Right renal cortex interstitium (tissue), 3 donors: ENCODE measurements around the gene MAP3K13. TPM values are rescaled to one million over a fixed set of nuclear protein-coding genes. Genes with fewer than 3 reads are reported as not detected.
"Not testable (repeated sequence)": the region's sequence is repeated elsewhere in the genome, so short reads cannot be mapped to it uniquely, and the experiment has no call there.

Experiments
- DNase-seq, 3 donors: peaks; one replicate each; pipeline ENCODE4 v3.0.0-alpha.2; 2013; ENCODE audit warnings: low read depth in 3 of 3, low spot score in 2 of 3
- polyA plus RNA-seq, 3 donors: library from polyadenylated mRNA; unstranded; fragments of 120-200 nt; gene quantifications; one replicate each; pipeline ENCODE4 v1.2.1, GENCODE V29; 2013; ENCODE audit not compliant: insufficient read length in 3 of 3

The MAP3K13 gene
- polyA plus RNA-seq, 3 donors: 48.0 to 51.2 (median 48.9) TPM

DNA sequence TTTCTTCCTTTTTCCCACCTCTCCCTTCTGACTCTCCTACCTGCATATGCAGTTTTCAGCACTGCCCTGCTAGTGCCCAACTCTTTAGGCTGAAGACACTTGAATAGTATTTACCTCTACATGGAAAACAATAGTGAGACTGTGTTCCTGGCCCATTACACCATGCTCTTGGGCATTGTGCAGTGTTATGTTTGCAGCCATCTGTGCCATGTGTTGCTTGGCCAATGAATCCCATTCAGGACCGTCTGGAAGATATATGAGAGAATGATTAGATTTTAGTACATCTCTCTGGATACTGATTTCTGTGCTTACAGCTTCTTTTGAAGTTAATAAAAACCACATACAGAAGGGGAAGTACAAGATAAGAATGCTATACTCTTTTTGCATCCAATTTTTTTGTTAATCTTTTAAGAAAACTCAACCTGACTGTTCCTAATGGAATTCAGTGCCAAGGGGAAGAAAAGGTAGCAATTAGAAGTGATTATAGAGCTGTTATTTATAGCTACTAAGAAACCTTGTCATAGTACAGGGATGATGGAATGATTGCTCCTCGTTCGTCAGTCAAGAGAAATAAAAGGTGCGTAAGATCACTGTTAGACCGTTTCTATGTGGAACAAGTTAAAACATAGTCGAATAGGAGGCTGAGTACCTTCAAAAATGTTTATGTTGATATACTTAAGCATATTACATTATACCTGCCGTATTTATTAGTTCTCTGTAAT, 77.0 kb downstream of the MAP3K13 start:
- DNase-seq: no peak

- no peak for DNase-seq
These were observed 79.1 kb downstream of the MAP3K13 start for GRCh38 chr3:185442031-185442430.

DNA sequence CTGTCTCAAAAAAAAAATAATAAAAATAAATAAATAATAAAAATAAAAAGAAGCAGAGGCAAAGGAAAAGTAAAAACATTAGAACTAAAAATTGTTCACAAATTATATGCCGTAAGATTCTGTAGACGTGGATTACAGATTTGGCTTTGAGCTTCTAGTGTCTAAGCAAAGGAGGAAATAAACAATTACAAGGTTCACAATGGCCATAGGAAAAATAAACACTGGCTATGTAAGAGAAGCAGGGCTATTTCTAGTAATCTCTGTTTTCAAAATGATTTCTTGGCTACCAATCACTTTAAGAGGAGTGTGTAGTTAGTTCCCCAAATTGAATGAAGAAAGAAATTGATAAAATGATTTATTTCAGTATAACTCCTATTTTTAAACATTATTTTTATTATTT, 81.4 kb downstream of the MAP3K13 start:
- no peak for DNase-seq

- DNase-seq: no peak
These were observed 85.2 kb downstream of the MAP3K13 start for GRCh38 chr3:185448107-185448506.

DNA sequence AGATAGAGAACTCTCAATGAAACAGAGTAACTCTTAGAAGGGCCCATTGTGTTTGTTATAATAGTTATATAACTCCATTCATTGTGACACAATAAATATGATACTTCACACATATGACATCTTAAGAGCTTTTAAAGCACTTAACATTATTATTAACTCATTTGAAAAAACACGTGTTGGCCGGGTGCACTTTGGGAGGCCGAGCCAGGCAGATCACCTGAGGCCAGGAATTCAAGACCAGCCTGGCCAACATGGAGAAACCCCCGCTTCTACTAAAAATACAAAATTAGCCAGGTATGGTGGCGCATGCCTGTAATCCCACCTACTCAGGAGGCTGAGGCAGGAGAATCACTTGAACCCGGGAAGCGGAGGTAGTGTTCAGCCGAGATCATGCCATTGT, 88.5 kb downstream of the MAP3K13 start:
- DNase-seq: not testable (repeated sequence)

DNA sequence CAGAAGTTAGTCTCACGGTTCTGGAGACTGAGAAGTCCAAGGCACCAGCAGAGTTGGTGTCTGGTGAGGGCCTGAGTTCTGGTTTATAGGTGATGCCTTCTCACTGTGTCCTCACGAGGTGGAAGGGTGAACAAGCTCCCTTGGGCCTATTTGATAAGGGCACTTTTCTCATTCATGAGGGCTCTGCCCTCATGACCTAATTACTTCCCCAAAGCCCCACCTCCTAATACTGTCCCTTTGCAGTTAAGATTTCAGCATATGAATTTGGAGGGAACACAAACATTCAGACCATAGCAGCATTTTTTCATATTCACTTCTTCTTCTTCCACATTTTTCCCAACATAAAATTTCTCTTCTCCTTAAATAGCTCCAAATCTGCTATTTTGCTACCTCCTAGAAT, 94.4 kb downstream of the MAP3K13 start:
- DNase-seq: no peak

- no peak for DNase-seq
These were observed 97.4 kb downstream of the MAP3K13 start for GRCh38 chr3:185460309-185460708.

GRCh38 chr3:185460719-185461350, 97.9 kb downstream of the MAP3K13 start:
- no peak for DNase-seq

DNA sequence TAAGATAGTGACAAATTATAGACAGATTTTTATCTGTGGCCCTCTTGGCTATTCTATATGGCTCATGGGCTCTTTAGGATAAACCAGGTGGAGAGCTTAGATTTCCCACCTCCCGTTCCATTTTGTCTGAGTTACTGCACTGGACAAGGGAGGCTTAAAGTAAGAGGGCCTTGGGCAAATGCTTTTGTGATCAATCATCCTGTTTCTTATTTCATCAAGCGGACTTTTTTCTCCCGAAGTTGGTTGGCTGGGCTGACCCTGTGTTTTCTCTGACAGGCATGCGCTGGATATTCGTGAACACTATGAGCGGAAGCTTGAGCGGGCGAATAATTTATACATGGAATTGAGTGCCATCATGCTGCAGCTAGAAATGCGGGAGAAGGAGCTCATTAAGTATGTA, 102.5 kb downstream of the MAP3K13 start:
- DNase-seq: no peak

DNA sequence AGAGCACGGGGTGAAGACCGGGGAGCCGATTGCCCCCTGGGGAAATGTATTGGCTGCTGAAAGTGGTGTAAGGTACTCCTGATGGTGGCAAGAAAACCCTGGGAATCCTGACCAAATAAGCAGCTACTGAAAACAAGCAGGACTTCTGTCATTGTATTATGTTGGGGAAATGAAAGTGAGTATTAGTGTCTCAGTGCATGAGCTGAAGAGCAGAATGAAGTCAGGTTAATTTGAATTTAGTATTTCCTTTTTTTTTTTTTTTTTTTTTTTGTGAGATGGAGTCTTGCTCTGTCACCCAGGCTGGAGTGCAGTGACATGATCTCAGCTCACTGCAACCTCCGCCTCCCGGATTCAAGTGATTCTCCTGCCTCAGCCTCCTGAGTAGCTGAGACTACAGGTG, 103.2 kb downstream of the MAP3K13 start:
- DNase-seq: not testable (repeated sequence)

- DNase-seq: no peak
These were observed 106.6 kb downstream of the MAP3K13 start for GRCh38 chr3:185469542-185469941.

- DNase-seq: no peak
These were observed 107.4 kb downstream of the MAP3K13 start for GRCh38 chr3:185470323-185470722.

GRCh38 chr3:185473290-185473815, 110.4 kb downstream of the MAP3K13 start:
- DNase-seq: no peak

DNA sequence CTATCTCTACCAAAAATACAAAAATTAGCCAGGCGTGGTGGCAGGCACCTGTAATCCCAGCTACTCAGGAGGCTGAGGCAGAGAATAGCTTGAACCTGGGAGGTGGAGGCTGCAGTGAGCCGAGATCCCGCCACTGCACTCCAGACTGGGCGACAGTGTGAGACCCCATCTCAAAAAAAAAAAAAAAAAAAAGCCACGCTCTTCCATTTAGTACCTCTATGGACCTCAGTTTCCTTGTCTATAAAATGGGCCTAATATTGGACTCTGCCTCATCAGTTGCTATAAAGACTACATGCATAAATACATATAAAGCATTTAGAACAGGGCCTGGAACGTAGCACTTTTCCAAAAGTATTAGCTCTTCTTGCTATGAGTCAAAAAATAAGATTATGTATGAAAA, 112.0 kb downstream of the MAP3K13 start:
- not testable (repeated sequence) for DNase-seq

DNA sequence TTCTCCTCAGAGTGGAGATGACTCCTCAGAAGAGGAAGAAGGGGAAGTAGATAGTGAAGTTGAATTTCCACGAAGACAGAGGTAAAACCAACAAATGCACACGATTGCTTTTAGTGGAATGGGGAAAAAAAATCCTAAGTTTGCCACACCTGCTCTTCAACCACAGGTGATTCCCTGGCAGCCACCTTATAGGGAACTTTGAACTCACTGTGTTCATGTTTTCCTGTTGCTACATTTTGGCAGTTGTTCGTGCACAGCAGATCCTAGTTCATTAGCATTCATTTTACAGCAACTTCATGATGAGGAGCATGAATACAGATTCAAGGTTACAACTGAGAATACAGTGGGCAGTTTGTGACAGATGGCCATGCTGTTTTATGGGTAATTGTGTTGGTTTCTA, 114.4 kb downstream of the MAP3K13 start:
- no peak for DNase-seq

DNA sequence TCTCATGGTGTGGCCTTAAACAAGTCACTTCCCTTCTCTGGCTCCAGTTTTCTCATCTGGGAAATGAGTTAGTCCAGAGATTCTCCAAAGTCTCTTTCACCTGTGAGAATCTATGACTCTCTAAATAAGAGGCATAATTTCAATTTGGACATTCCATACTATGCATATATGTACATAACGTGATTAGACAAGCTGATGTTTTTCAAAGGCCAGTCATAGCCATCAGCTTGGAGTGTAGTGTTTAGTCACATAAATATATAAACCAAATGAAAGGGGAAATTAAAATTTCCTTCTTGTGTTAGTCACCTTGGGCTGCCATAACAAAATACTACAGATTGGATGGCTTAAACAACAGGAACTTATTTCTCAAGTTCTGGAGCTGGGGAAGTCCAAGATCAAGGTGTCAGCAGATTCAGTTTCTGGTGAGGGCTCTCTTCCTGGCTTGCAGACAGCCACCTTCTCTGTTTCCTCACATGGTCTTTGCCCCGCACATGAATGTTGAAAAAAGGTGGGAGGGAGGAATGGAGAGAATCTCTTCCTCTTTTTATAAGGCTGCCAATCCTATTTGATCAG, 116.5 kb downstream of the MAP3K13 start:
- DNase-seq: no peak

DNA sequence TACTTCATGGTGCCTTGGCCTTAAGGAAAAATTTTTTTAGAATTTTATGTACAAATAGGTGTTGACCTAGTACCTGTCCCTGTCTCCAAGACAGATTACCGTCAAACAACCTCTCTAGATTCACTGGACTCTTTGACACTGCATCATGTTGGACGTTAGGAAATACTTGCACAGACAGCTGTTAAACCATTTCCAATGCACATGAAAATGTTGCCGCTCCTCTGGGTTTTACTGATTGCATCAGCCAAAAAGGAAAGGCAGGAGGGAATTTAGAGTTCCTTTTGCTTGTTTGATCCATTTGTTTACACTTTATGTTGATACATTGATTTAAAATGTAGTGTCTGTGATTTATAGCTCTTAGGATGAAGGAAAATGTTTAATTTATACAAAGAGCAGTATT, 121.4 kb downstream of the MAP3K13 start:
- no peak for DNase-seq

- DNase-seq: no peak
These were observed 123.5 kb downstream of the MAP3K13 start for GRCh38 chr3:185486394-185486793.

DNA sequence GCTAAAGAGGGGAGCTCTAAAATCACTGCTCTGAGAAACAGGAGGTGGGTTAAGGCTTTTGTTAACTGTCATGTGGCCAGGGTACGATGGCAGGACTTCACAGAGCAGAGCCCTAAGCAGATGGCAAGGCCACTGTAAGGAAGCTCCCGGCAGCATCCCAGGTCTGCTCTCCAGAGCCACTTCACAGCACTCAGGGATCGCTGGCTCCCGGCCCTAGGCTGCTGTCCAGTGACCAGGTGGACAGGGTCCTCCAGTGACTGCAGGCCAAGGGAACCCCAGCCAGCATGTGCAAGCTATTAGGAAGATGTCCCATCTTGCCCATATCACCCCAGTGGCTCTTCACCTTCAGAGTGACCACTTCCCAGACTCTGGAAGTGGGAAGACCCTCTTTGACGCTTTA, 125.5 kb downstream of the MAP3K13 start:
- no peak for DNase-seq

DNA sequence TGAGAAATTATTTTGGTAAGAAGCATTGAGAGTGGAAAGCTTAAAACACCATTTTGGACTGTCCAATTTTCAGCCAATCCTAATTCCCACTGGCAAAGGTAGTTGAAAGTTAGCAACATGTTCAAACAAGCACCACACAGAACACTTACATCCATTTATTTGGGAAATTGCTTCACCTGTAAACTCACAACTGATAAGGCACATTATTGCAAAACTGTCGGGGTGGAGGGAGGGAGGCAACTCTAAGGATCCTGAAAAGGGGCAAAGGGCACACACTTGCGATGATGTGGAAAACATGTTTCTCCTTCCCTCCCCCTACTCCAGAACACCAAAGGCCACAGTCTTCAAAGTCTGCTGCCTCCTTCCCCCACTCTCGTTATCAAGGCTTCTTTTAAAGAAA, 126.5 kb downstream of the MAP3K13 start:
- DNase-seq: no peak

DNA sequence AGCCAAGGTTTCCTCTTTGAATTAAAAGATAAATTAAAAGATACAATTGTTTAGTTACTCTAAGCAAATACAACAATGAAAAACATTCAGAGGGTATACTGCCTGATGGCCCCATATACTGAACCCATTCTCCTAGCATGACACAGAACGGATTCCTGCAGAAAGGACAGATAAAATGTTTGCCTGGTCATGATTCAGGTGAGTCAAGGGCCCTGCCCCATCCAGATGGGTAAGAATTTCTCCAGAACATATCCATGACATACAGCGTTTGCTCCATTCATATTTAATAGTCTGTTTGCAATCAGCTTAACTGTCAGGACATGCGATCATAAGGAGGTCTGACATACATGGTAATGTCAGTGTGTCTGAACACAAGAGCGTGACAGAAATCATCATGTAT, 127.3 kb downstream of the MAP3K13 start:
- no peak for DNase-seq
